Esophagus muscularis mucosa (tissue), 3 donors: ENCODE results near the gene NUSAP1.
"Not testable (repeated sequence)": the region's sequence is repeated elsewhere in the genome, so short reads cannot be mapped to it uniquely, and the experiment has no call there.

Experiments used
- CTCF ChIP-seq, 3 experiments: fragments of 200-600 bp in 2 of 3; fragments of 450-650 bp in 1 of 3; sonication (generic) in 2 of 3; IDR thresholded peaks; one replicate each; pipeline ENCODE4 v1.5.1; 2017 to 2019; ENCODE audit warnings: antibody characterized with exemption in 3 of 3, mild to moderate bottlenecking in 2 of 3, moderate library complexity in 1 of 3
- POLR2A ChIP-seq: fragments of 450-650 bp; IDR thresholded peaks from one replicate; pipeline ENCODE4 v1.6.1; 2017; ENCODE audit warnings: antibody characterized with exemption, moderate library complexity, mild to moderate bottlenecking, low read depth
- POLR2AphosphoS5 ChIP-seq, 2 donors: sonication (generic); formaldehyde crosslinking; IDR thresholded peaks; one replicate each; pipeline ENCODE4 v1.6.1; 2017; ENCODE audit warnings: antibody characterized with exemption in 2 of 2

GRCh38 chr15:41425907-41426306, 93.2 kb downstream of the NUSAP1 start:
- not testable (repeated sequence) for TF ChIP-seq POLR2A; CTCF (IDR thresholded peaks at IDR 0.05); POLR2AphosphoS5 (IDR thresholded peaks at IDR 0.05)
